GM18907 (cell line): ENCODE results near the gene IMPA2.
"Not testable (repeated sequence)": the region's sequence is repeated elsewhere in the genome, so short reads cannot be mapped to it uniquely, and the experiment has no call there.

Experiments
- ATAC-seq: cut with Tn5 transposase; IDR thresholded peaks from one replicate; pipeline ENCODE4 v1.9.1; 2021; ENCODE audit warnings: mild to moderate bottlenecking, moderate library complexity; ENCODE audit not compliant: unreplicated experiment

IMPA2 gene

GRCh38 chr18:12067671-12068070 lies 86.4 kb downstream of the IMPA2 start:
- no peak for ATAC-seq

GRCh38 chr18:12068316-12068949 lies 87.1 kb downstream of the IMPA2 start:
- not testable (repeated sequence) for ATAC-seq

- ATAC-seq = no peak
Observed at GRCh38 chr18:12068950-12069320, 87.6 kb downstream of the IMPA2 start.

GRCh38 chr18:12071066-12071465 lies 89.8 kb downstream of the IMPA2 start:
- not testable (repeated sequence) for ATAC-seq

GRCh38 chr18:12072996-12073395 lies 91.7 kb downstream of the IMPA2 start:
- no peak for ATAC-seq

GRCh38 chr18:12074736-12075135 lies 93.4 kb downstream of the IMPA2 start:
- no peak for ATAC-seq

GRCh38 chr18:12076424-12077140 lies 95.3 kb downstream of the IMPA2 start:
- no peak for ATAC-seq

GRCh38 chr18:12077994-12078393 lies 96.7 kb downstream of the IMPA2 start:
- ATAC-seq = not testable (repeated sequence)

- no peak for ATAC-seq
Observed at GRCh38 chr18:12079491-12080237, 98.4 kb downstream of the IMPA2 start.
